ENCODE measurements around the gene SLC38A10.

Gene SLC38A10

DNA sequence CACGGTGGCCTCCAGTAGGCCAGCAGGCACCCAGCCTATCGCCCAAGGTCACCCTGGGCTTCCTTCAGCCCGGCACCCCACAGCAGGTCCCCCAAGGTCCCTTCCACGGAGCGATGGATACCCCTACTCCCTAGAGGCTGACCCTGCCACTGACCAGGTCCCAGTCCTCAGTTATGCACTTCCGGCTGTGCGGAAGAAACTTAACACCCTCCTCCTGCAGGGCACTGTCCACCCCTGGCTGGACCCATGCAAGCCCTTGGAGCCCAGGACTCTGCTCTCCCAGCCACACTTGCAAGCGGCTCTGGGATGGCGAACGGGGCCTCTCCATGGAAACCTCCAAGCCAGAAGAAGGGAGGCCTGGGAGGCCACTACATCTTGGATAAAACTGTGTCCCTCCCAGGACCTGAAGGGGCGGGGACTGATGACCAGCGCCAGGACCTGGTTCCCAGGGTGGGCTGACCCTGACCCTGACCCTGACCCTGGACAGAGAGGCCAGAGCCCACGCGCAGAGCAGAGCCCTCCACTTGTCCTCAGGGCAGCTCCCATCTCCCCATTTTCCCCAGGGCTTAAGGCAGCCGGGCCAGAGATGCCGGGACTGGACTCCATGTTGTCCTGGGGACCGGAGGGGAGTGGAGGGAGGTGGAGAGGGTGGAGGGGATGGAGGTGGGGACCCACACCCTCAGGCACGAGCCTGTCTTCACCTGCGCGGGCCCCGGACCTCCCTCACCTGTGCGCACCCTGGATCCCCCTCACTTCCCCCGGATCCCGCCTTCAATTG is 73.1 kb downstream of the SLC38A10 start:
- H4K20me1 ChIP-seq (ENCODE audit: insufficient read depth, low read length): no peaks in the 10 kb centered on the region
- no peaks in the 10 kb centered on the region for H3K9me3 ChIP-seq (ENCODE audit: low read length)
- H3F3A ChIP-seq (ENCODE audit: insufficient read depth, low read length): no peaks in the 10 kb centered on the region; the same call in 1 of the 2 replicates
- H3K79me2 ChIP-seq (ENCODE audit: insufficient read depth, low read length): no peaks in the 10 kb centered on the region
- peak overlapping the region; percentile 87 for H3K4me3 ChIP-seq (ENCODE audit: low read depth, low read length, poor library complexity, severe bottlenecking)
- H3K4me2 ChIP-seq (ENCODE audit: low read length): peak overlapping the region; percentile 84
- H3K9ac ChIP-seq (ENCODE audit: low read length): peak overlapping the region; percentile 80
- peaks cover 18% of the 10 kb centered on the region for H3K4me1 ChIP-seq (ENCODE audit: insufficient read depth, low read length, severe bottlenecking)
- H3K36me3 ChIP-seq (ENCODE audit: insufficient read depth, low read length): no peaks in the 10 kb centered on the region
- H3K9me2 ChIP-seq (ENCODE audit: low read depth, low read length): no peaks in the 10 kb centered on the region
- H3K27ac ChIP-seq (ENCODE audit: low read depth, low read length, poor library complexity, severe bottlenecking): no peak overlapping the region
- no peak overlapping the region for H2AFZ ChIP-seq (ENCODE audit: low read length)
- no peaks in the 10 kb centered on the region; the same call in 1 of the 2 replicates for H3K27me3 ChIP-seq (ENCODE audit: insufficient read depth, low read length)
- no peak for TF ChIP-seq EZH2 (IDR thresholded peaks at IDR 0.05; ENCODE audit: borderline replicate concordance, low read length)
- TF ChIP-seq, protein P1, sequence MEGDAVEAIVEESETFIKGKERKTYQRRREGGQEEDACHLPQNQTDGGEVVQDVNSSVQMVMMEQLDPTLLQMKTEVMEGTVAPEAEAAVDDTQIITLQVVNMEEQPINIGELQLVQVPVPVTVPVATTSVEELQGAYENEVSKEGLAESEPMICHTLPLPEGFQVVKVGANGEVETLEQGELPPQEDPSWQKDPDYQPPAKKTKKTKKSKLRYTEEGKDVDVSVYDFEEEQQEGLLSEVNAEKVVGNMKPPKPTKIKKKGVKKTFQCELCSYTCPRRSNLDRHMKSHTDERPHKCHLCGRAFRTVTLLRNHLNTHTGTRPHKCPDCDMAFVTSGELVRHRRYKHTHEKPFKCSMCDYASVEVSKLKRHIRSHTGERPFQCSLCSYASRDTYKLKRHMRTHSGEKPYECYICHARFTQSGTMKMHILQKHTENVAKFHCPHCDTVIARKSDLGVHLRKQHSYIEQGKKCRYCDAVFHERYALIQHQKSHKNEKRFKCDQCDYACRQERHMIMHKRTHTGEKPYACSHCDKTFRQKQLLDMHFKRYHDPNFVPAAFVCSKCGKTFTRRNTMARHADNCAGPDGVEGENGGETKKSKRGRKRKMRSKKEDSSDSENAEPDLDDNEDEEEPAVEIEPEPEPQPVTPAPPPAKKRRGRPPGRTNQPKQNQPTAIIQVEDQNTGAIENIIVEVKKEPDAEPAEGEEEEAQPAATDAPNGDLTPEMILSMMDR (IDR thresholded peaks at IDR 0.05; ENCODE audit: low read length): no peak

DNA sequence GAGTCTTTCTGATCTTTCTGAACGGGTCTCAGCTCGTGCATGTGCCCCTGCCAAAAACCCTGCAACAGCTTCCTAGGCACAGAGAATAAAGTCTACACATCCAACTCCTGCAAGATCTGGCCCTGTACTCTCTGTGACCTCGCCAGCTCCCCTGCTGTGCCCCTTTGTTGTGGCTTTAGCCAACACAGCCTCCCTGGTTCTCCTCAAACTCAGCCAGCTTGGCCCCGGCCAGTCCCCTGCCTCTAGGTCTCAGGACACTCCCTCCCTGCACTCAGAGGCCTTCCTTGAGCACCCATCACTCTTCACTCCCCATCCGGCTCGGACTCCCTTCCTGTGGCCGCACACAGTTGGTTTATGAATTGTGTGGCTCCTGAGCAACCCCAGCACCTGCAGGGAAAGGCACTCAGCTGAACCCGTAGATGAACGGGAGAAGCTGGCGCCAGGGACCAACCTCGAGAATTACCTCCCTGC is 73.7 kb downstream of the SLC38A10 start:
- Histone ChIP-seq H3K27ac (ENCODE audit: low read depth, low read length, poor library complexity, severe bottlenecking) (no peak overlapping the region), H2AFZ (ENCODE audit: low read length) (no peak overlapping the region), H3K9me3 (ENCODE audit: low read length) (no peaks in the 10 kb centered on the region), H3K4me3 (ENCODE audit: low read depth, low read length, poor library complexity, severe bottlenecking) (peak overlapping the region; percentile 87), H3K9ac (ENCODE audit: low read length) (peak overlapping the region; percentile 80; the same call in 1 of the 2 replicates), H3K9me2 (ENCODE audit: low read depth, low read length) (no peaks in the 10 kb centered on the region), H3K27me3 (ENCODE audit: insufficient read depth, low read length) (no peaks in the 10 kb centered on the region; the same call in 1 of the 2 replicates), H3F3A (ENCODE audit: insufficient read depth, low read length) (no peaks in the 10 kb centered on the region; the same call in 1 of the 2 replicates), H3K79me2 (ENCODE audit: insufficient read depth, low read length) (no peaks in the 10 kb centered on the region), H4K20me1 (ENCODE audit: insufficient read depth, low read length) (no peaks in the 10 kb centered on the region), H3K36me3 (ENCODE audit: insufficient read depth, low read length) (0 out of 2 replicates have a peak, but pooled peaks cover 5% of the 10 kb centered on the region), H3K4me1 (ENCODE audit: insufficient read depth, low read length, severe bottlenecking) (peaks cover 18% of the 10 kb centered on the region), H3K4me2 (ENCODE audit: low read length) (peak overlapping the region; percentile 84)
- TF ChIP-seq, protein P1 (IDR thresholded peaks at IDR 0.05; ENCODE audit: low read length): no peak
- no peak for TF ChIP-seq EZH2 (IDR thresholded peaks at IDR 0.05; ENCODE audit: borderline replicate concordance, low read length)

DNA sequence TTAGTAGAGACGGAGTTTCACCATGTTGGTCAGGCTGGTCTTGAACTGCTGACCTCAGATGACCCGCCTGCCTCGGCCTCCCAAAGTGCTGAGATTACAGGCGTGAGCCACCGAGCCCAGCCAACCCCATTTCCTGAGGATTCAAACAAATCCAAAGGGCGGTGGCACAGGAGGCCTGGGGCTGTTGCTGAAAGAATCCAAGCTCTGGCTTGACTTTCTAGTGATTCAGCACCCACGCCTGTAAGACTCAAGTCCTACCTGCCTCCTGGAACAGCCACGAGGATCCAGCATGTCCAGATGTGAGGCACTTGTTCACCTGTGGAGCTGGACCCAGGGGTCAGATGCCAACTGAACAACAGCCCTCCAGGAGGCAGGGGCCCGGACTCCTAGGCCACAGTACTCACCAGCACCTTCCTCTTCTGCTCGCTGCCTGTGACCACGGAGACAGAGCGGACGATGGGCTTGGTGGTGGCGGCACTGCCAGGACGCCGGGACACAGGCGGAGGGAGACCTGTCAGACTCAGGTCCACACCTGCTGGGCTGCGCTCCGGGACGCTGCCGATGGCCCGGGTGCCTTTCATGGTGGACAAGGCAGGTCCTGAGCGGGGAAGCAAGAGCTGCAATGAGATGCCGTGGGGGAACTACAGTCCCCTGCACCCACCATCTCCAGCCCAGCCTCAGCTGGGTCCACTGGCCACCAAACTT is 75.5 kb downstream of the SLC38A10 start:
- Histone ChIP-seq H3K27ac (ENCODE audit: low read depth, low read length, poor library complexity, severe bottlenecking) (no peak overlapping the region), H3K27me3 (ENCODE audit: insufficient read depth, low read length) (no peaks in the 10 kb centered on the region), H3K4me1 (ENCODE audit: insufficient read depth, low read length, severe bottlenecking) (peaks cover 18% of the 10 kb centered on the region), H2AFZ (ENCODE audit: low read length) (no peak overlapping the region), H3K9me3 (ENCODE audit: low read length) (no peaks in the 10 kb centered on the region), H3K36me3 (ENCODE audit: insufficient read depth, low read length) (0 out of 2 replicates have a peak, but pooled peaks cover 7% of the 10 kb centered on the region), H3K9ac (ENCODE audit: low read length) (no peak overlapping the region), H3K4me3 (ENCODE audit: low read depth, low read length, poor library complexity, severe bottlenecking) (no peak overlapping the region), H4K20me1 (ENCODE audit: insufficient read depth, low read length) (no peaks in the 10 kb centered on the region), H3K4me2 (ENCODE audit: low read length) (no peak overlapping the region), H3K9me2 (ENCODE audit: low read depth, low read length) (no peaks in the 10 kb centered on the region), H3K79me2 (ENCODE audit: insufficient read depth, low read length) (no peaks in the 10 kb centered on the region), H3F3A (ENCODE audit: insufficient read depth, low read length) (no peaks in the 10 kb centered on the region)
- TF ChIP-seq, protein P1 (IDR thresholded peaks at IDR 0.05; ENCODE audit: low read length): no peak
- no peak for TF ChIP-seq EZH2 (IDR thresholded peaks at IDR 0.05; ENCODE audit: borderline replicate concordance, low read length)

All from OCI-LY1 (cell line).